GM18507 (cell line): ENCODE results near the gene DAGLA.

Source experiments
- DNase-seq: peaks from one replicate; pipeline ENCODE4 v3.0.0; 2011; ENCODE audit warnings: low read depth; ENCODE audit not compliant: insufficient read length; ENCODE audit errors: extremely low spot score
- FAIRE-seq: peaks from 2 replicates; lab custom pipeline; 2011; peaks lifted over from hg19 to GRCh38; lab: Jason Lieb, UNC

DAGLA gene

GRCh38 chr11:61739413-61739812, 59.2 kb downstream of the DAGLA start:
- DNase-seq, result no peak
- FAIRE-seq, result no peak

- no peak for DNase-seq
- no peak for FAIRE-seq
These were observed 59.8 kb downstream of the DAGLA start for GRCh38 chr11:61739966-61740365.

- FAIRE-seq (no peak), DNase-seq (no peak)
These were observed 62.2 kb downstream of the DAGLA start for GRCh38 chr11:61742391-61742790.

- no peak for DNase-seq
- no peak for FAIRE-seq
These were observed 63.4 kb downstream of the DAGLA start for GRCh38 chr11:61743486-61744095.

GRCh38 chr11:61744181-61744580, 64.0 kb downstream of the DAGLA start:
- DNase-seq, result no peak

GRCh38 chr11:61744609-61745156, 64.5 kb downstream of the DAGLA start:
- FAIRE-seq (no peak), DNase-seq (no peak)

More at GRCh38 chr11:61744181-61744580, 64.0 kb downstream of the DAGLA start:
- no peak for FAIRE-seq

- DNase-seq, result no peak
- FAIRE-seq, result no peak
These were observed 65.7 kb downstream of the DAGLA start for GRCh38 chr11:61745781-61746441.

- DNase-seq (no peak), FAIRE-seq (no peak)
These were observed 66.4 kb downstream of the DAGLA start for GRCh38 chr11:61746442-61747191.

- DNase-seq (peak; percentile 59), FAIRE-seq (peak; percentile 65)
These were observed 67.2 kb downstream of the DAGLA start for GRCh38 chr11:61747192-61747966.

- no peak for FAIRE-seq
These were observed 67.7 kb downstream of the DAGLA start for GRCh38 chr11:61747967-61748285.

GRCh38 chr11:61749591-61750217, 69.5 kb downstream of the DAGLA start:
- DNase-seq, result no peak
- no peak for FAIRE-seq

More at GRCh38 chr11:61747967-61748285, 67.7 kb downstream of the DAGLA start:
- DNase-seq, result no peak

GRCh38 chr11:61750631-61751273, 70.6 kb downstream of the DAGLA start:
- FAIRE-seq (no peak), DNase-seq (no peak)

GRCh38 chr11:61751384-61751783, 71.2 kb downstream of the DAGLA start:
- DNase-seq (no peak), FAIRE-seq (no peak)

GRCh38 chr11:61752117-61752924, 72.1 kb downstream of the DAGLA start, which contains the start of gene MYRF:
TSS of gene MYRF (plus strand) at chr11:61752636. CDS start at chr11:61752745, 109 bp downstream.
- FAIRE-seq (no peak), DNase-seq (no peak)

GRCh38 chr11:61752925-61753521, 72.8 kb downstream of the DAGLA start:
- no peak for DNase-seq
- no peak for FAIRE-seq

GRCh38 chr11:61753672-61754071, 73.5 kb downstream of the DAGLA start:
- FAIRE-seq, result no peak

More at GRCh38 chr11:61753672-61754071, 73.5 kb downstream of the DAGLA start:
- no peak for DNase-seq
